ENCODE measurements around the gene WSB1. TPM values are rescaled to one million over a fixed set of nuclear protein-coding genes. Genes with fewer than 3 reads are reported as not detected.
"Not testable (repeated sequence)": the region's sequence is repeated elsewhere in the genome, so short reads cannot be mapped to it uniquely, and the experiment has no call there.

Gene WSB1, protein sequence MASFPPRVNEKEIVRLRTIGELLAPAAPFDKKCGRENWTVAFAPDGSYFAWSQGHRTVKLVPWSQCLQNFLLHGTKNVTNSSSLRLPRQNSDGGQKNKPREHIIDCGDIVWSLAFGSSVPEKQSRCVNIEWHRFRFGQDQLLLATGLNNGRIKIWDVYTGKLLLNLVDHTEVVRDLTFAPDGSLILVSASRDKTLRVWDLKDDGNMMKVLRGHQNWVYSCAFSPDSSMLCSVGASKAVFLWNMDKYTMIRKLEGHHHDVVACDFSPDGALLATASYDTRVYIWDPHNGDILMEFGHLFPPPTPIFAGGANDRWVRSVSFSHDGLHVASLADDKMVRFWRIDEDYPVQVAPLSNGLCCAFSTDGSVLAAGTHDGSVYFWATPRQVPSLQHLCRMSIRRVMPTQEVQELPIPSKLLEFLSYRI
- 100 to 1,000 TPM; 113 to 126 TPM for total RNA-seq

GRCh38 chr17:27293898-27294688, at the start of gene WSB1:
TSS of gene WSB1 (plus strand) at chr17:27294114. CDS start at chr17:27294396, 282 bp downstream.
- Mint-ChIP-seq H3K36me3 (peaks cover 14% of the 10 kb centered on the region), H3K9me3 (no peaks in the 10 kb centered on the region)

GRCh38 chr17:27244491-27245223, 49.3 kb upstream of the WSB1 start:
- DNase-seq: no peak
- no peak overlapping the region for H3K4me3 Mint-ChIP-seq
- H3K36me3 Mint-ChIP-seq: no peaks in the 10 kb centered on the region
- H3K4me1 Mint-ChIP-seq: peaks cover 9% of the 10 kb centered on the region
- peak overlapping the region; percentile 46 for H3K27ac Mint-ChIP-seq
- H3K27me3 Mint-ChIP-seq: peaks cover 22% of the 10 kb centered on the region
- no peaks in the 10 kb centered on the region for H3K9me3 Mint-ChIP-seq

More at GRCh38 chr17:27293898-27294688, at the start of gene WSB1:
- Mint-ChIP-seq H3K4me3 (peak within 1 kb of the TSS; percentile 92), H3K27me3 (no peaks in the 10 kb centered on the region), H3K4me1 (peaks cover 32% of the 10 kb centered on the region), H3K27ac (peak within 1 kb of the TSS; percentile 99)
- DNase-seq: peak; percentile 93

DNA sequence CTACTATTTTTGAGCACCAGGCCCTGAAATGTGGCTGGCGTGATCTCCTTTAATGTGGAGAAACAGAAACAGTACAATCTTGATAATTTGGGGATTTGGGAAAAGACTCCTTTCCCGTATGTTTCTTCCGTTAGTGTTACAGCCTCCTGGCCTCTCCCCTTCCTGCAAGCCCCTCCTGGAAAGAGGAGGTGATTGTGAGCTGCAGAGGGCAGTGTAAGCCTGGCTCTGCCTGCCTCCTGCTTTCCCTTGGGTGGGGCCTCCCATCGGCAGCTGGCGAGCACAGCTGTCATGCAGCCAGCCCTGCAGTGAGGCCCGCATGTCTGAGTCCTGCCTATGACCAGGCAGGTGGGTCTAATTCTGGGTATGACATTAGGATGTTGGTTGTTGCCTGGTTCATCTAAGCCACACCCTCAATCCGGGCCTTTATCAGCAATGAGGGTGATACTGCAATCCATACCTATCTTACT, 48.7 kb upstream of the WSB1 start:
- peak; percentile 45 for DNase-seq
- Mint-ChIP-seq H3K9me3 (no peaks in the 10 kb centered on the region), H3K4me3 (no peak overlapping the region), H3K27ac (no peak overlapping the region), H3K27me3 (peaks cover 22% of the 10 kb centered on the region), H3K36me3 (no peaks in the 10 kb centered on the region), H3K4me1 (peaks cover 9% of the 10 kb centered on the region)

- DNase-seq: no peak
- no peak overlapping the region for H3K27ac Mint-ChIP-seq
- peaks cover 9% of the 10 kb centered on the region for H3K4me1 Mint-ChIP-seq
- no peaks in the 10 kb centered on the region for H3K9me3 Mint-ChIP-seq
- no peaks in the 10 kb centered on the region for H3K36me3 Mint-ChIP-seq
- H3K4me3 Mint-ChIP-seq: no peak overlapping the region
- peaks cover 22% of the 10 kb centered on the region for H3K27me3 Mint-ChIP-seq
Observed at GRCh38 chr17:27246537-27246936, 47.4 kb upstream of the WSB1 start.

GRCh38 chr17:27247071-27247957, 46.6 kb upstream of the WSB1 start:
- no peaks in the 10 kb centered on the region for H3K9me3 Mint-ChIP-seq
- peaks cover 27% of the 10 kb centered on the region for H3K27me3 Mint-ChIP-seq
- H3K36me3 Mint-ChIP-seq: no peaks in the 10 kb centered on the region
- no peak overlapping the region for H3K27ac Mint-ChIP-seq
- no peak for DNase-seq
- no peak overlapping the region for H3K4me3 Mint-ChIP-seq
- peaks cover 7% of the 10 kb centered on the region for H3K4me1 Mint-ChIP-seq

- Mint-ChIP-seq H3K36me3 (no peaks in the 10 kb centered on the region), H3K4me3 (no peak overlapping the region), H3K4me1 (peaks cover 7% of the 10 kb centered on the region), H3K27me3 (peaks cover 21% of the 10 kb centered on the region), H3K9me3 (no peaks in the 10 kb centered on the region), H3K27ac (no peak overlapping the region)
- no peak for DNase-seq
Observed at GRCh38 chr17:27247958-27248342, 46.0 kb upstream of the WSB1 start.

DNA sequence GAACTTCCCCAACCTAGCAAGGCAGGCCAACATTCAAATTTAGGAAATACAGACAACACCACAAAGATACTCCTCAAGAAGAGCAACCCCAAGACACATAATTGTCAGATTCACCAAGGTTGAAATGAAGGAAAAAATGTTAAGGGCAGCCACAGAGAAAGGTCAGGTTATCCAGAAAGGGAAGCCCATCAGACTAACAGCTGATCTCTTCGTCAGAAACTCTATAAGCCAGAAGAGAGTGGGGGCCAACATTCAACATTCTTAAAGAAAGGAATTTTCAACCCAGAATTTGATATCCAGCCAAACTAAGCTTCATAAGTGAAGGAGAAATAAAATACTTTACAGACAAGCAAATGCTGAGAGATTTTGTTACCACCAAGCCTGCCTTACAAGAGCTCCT, 43.1 kb upstream of the WSB1 start:
- H3K4me3 Mint-ChIP-seq, H3K36me3 Mint-ChIP-seq, H3K9me3 Mint-ChIP-seq, DNase-seq, H3K27ac Mint-ChIP-seq, H3K4me1 Mint-ChIP-seq: not testable (repeated sequence)
- H3K27me3 Mint-ChIP-seq: peaks cover 17% of the 10 kb centered on the region

DNA sequence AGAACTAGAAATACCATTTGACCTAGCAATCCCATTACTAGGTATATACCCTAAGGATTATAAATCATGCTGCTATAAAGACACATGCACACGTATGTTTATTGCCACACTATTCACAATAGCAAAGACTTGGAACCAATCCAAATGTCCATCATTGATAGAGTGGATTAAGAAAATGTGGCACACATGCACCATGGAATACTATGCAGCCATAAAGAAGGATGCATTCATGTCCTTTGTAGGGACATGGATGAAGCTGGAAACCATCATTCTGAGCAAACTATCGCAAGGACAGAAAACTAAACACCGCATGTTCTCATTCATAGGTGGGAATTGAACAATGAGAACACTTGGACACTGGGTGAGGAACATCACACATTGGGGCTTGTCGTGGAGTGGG, 39.1 kb upstream of the WSB1 start:
- not testable (repeated sequence) for H3K4me3 Mint-ChIP-seq, H3K27me3 Mint-ChIP-seq, H3K36me3 Mint-ChIP-seq, H3K9me3 Mint-ChIP-seq, H3K4me1 Mint-ChIP-seq, DNase-seq
- peak overlapping the region; percentile 55 for H3K27ac Mint-ChIP-seq

GRCh38 chr17:27256225-27257030, 37.5 kb upstream of the WSB1 start:
- Mint-ChIP-seq H3K36me3 (no peaks in the 10 kb centered on the region), H3K4me3 (no peak overlapping the region), H3K4me1 (no peaks in the 10 kb centered on the region), H3K27ac (no peak overlapping the region), H3K9me3 (peaks cover 3% of the 10 kb centered on the region), H3K27me3 (peaks cover 6% of the 10 kb centered on the region)
- no peak for DNase-seq

GRCh38 chr17:27257031-27257357, 36.9 kb upstream of the WSB1 start:
- Mint-ChIP-seq H3K9me3 (peaks cover 3% of the 10 kb centered on the region), H3K4me1 (no peaks in the 10 kb centered on the region), H3K27ac (no peak overlapping the region), H3K27me3 (peaks cover 1% of the 10 kb centered on the region), H3K36me3 (no peaks in the 10 kb centered on the region), H3K4me3 (no peak overlapping the region)
- DNase-seq: no peak

DNA sequence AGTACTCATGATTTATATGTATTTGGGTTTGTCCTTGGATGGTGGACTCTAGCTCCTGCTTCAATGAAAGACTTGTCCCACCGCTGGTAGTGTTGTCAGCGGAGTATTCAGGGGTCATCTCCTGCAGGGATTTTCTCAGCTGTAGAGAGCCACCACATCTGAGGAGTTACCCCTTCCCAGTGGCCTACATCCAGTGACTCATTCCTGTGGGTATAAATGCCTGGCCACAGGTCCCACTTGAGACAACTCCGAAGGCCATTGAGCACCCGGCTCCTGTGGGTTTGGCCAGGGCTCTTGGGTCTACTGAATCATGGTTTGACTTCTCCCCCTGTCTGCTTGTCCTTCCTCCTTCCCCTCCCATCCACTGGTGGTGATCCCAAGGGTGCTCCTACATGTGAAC, 34.6 kb upstream of the WSB1 start:
- DNase-seq: no peak
- Mint-ChIP-seq H3K27me3 (no peaks in the 10 kb centered on the region), H3K9me3 (no peaks in the 10 kb centered on the region), H3K36me3 (no peaks in the 10 kb centered on the region), H3K4me3 (no peak overlapping the region), H3K4me1 (no peaks in the 10 kb centered on the region), H3K27ac (no peak overlapping the region)

DNA sequence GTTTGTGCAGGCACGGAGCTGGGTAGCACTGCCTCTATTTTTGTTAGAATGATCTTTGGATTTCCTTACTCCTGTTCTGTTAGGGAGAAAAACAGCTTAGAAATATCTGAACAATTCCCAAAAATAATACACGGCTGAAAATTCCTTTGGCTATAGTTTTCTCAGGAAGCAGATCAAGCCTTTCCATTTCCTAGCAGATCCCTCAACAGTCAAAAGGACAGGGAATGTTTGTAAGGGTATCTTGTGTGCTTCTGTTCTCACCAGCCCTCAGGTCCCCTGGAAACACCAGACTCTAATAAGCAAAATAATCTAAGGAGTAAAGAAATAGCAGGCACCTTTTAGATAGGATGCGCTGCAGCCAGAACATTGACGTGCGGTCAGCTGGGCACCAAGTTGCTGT, 30.5 kb upstream of the WSB1 start:
- peaks cover 4% of the 10 kb centered on the region for H3K27me3 Mint-ChIP-seq
- H3K4me3 Mint-ChIP-seq: no peak overlapping the region
- DNase-seq: no peak
- H3K36me3 Mint-ChIP-seq: no peaks in the 10 kb centered on the region
- no peak overlapping the region for H3K27ac Mint-ChIP-seq
- no peaks in the 10 kb centered on the region for H3K4me1 Mint-ChIP-seq
- H3K9me3 Mint-ChIP-seq: no peaks in the 10 kb centered on the region

- Mint-ChIP-seq H3K9me3 (no peaks in the 10 kb centered on the region), H3K27me3 (peaks cover 5% of the 10 kb centered on the region), H3K27ac (no peak overlapping the region), H3K4me3 (no peak overlapping the region), H3K4me1 (no peaks in the 10 kb centered on the region), H3K36me3 (no peaks in the 10 kb centered on the region)
- DNase-seq: no peak
Observed at GRCh38 chr17:27264068-27264812, 29.7 kb upstream of the WSB1 start.

Data from activated naive CD8-positive, alpha-beta T cell treated with anti-CD3 and anti-CD28 coated beads for 36 hours (primary cell).